NB4 (cell line): ENCODE results near the gene ELOVL1.

Experiments
- CTCF ChIP-seq: IDR thresholded peaks from one replicate; pipeline ENCODE4 v1.5.1; 2012; ENCODE audit warnings: low read depth, low read length
- POLR2A ChIP-seq: IDR thresholded peaks from 2 replicates; pipeline ENCODE4 v1.6.1; 2011; ENCODE audit warnings: mild to moderate bottlenecking; ENCODE audit not compliant: insufficient read length; ENCODE audit errors: extremely low read depth

GRCh38 chr1:43388613-43389012 is 20.8 kb upstream of the ELOVL1 start:
- TF ChIP-seq CTCF (no peak), POLR2A (no peak)
